Panc1 (cell line): Measurements from ENCODE around the gene ACYP2. TPM values are rescaled to one million over a fixed set of nuclear protein-coding genes. Genes with fewer than 3 reads are reported as not detected.

Experiments used
- ATAC-seq: fragments of 200-7000 bp; cut with Tn5 transposase; 2 replicates; pipeline ENCODE4 v1.9.1; 2020; ENCODE audit warnings: mild to moderate bottlenecking, moderate library complexity
- BruUV-seq: library from RNA; stranded (reverse); fragments of 400-500 nt; replicated peaks from 2 replicates; lab custom pipeline; 2021; lab: Mats Ljungman, UMichigan
- CTCF ChIA-PET: fragments of 300-600 bp; sonication (Branson Sonifier 250); formaldehyde crosslinking; loops from one replicate; lab custom pipeline; 2022; ENCODE audit warnings: antibody characterized with exemption; lab: Charles Lee
- POLR2A ChIA-PET: fragments of 300-600 bp; sonication (Branson Sonifier 250); formaldehyde crosslinking; loops from one replicate; lab custom pipeline; 2022; ENCODE audit warnings: antibody characterized with exemption; lab: Charles Lee
- DNase-seq: peaks from one replicate; pipeline ENCODE4 v3.0.0-alpha.2; 2010; ENCODE audit warnings: low read depth, low spot score
- H3K27ac ChIP-seq: 2 replicates; pipeline ENCODE4 v1.5.1; 2011; ENCODE audit warnings: mild to moderate bottlenecking, low read length, inconsistent platforms
- H3K27me3 ChIP-seq: fragments of 200-500 bp; sonication (Bioruptor generic); 2 replicates; pipeline ENCODE4 v1.6.0; 2014; ENCODE audit warnings: low read length, inconsistent platforms; ENCODE audit not compliant: control insufficient read depth, insufficient read depth
- H3K36me3 ChIP-seq: fragments of 200-500 bp; sonication (Bioruptor generic); 2 replicates; pipeline ENCODE4 v1.5.1; 2014; ENCODE audit warnings: inconsistent platforms, mild to moderate bottlenecking, low read length, moderate library complexity; ENCODE audit not compliant: control insufficient read depth, insufficient read depth
- H3K4me1 ChIP-seq: 2 replicates; pipeline ENCODE4 v1.5.1; 2011; ENCODE audit warnings: inconsistent platforms, mild to moderate bottlenecking, low read length, moderate library complexity; ENCODE audit not compliant: control insufficient read depth, insufficient read depth
- H3K4me3 ChIP-seq, 2 experiments: 2 replicates each; pipeline ENCODE4 v1.5.1; 2011 to 2012; ENCODE audit warnings: low read depth in 2 of 2, low read length in 2 of 2, mild to moderate bottlenecking in 2 of 2, inconsistent platforms in 1 of 2, moderate library complexity in 1 of 2
- H3K9me3 ChIP-seq: fragments of 200-500 bp; sonication (Bioruptor generic); 2 replicates; pipeline ENCODE4 v1.5.1; 2014; ENCODE audit warnings: low read depth, mild to moderate bottlenecking, inconsistent platforms, low read length, moderate library complexity; ENCODE audit not compliant: control insufficient read depth, insufficient read depth
- CTCF ChIP-seq: fragments of 450-650 bp; IDR thresholded peaks from 2 replicates; pipeline ENCODE4 v1.5.1; 2017; ENCODE audit warnings: mild to moderate bottlenecking
- POLR2AphosphoS5 ChIP-seq: IDR thresholded peaks from 2 replicates; pipeline ENCODE4 v1.6.1; 2012; ENCODE audit warnings: mild to moderate bottlenecking, low read depth, low read length, moderate library complexity
- SIN3A ChIP-seq: IDR thresholded peaks from 2 replicates; pipeline ENCODE4 v1.6.1; 2012; ENCODE audit warnings: low read depth, mild to moderate bottlenecking, low read length, moderate library complexity, borderline replicate concordance; ENCODE audit not compliant: insufficient read depth
- TCF7L2 ChIP-seq: IDR thresholded peaks from 2 replicates; pipeline ENCODE4 v1.6.1; 2011; ENCODE audit warnings: mild to moderate bottlenecking, low read depth, low read length, inconsistent platforms
- in situ Hi-C: cut with HindIII; loops from 2 replicates; pipeline ENCODE4 v1.10.0; 2016; ENCODE audit warnings: low sequenced_read_pairs, low pct_unique_long_range_greater_than_20kb
- intact Hi-C: fragments of 100-400 bp; cut with micrococcal nuclease; formaldehyde crosslinking; loops from one replicate; pipeline ENCODE4 v1.10.0; 2022; ENCODE audit not compliant: unreplicated experiment
- total RNA-seq: library from RNA; stranded (reverse); gene quantifications from one replicate; pipeline ENCODE4 v1.2.1, GENCODE V29; 2021; ENCODE audit not compliant: unreplicated experiment
- TF ChIP-seq, protein P1 (sequence below), 2 experiments: IDR thresholded peaks; 2 replicates each; pipeline ENCODE4 v1.6.1; 2011 to 2012; ENCODE audit warnings: low read depth in 2 of 2, control low read depth in 1 of 2, low read length in 1 of 2, mild to moderate bottlenecking in 1 of 2, moderate library complexity in 1 of 2; ENCODE audit not compliant: insufficient read depth in 1 of 2

Gene ACYP2
- total RNA-seq, 1 experiment from 2014 or later: 11.5 TPM

- Histone ChIP-seq H3K4me3 (peak overlapping the region; percentile 63 to 78), H3K36me3 (no peaks in the 10 kb centered on the region), H3K9me3 (no peaks in the 10 kb centered on the region), H3K4me1 (peaks cover 8% of the 10 kb centered on the region; the same call in 1 of the 2 replicates), H3K27ac (peak overlapping the region; percentile 75), H3K27me3 (peaks cover 5% of the 10 kb centered on the region; the same call in 1 of the 2 replicates)
- ATAC-seq (no peak), DNase-seq (no peak)
- ChIA-PET CTCF (no interaction called here), POLR2A (no interaction called here)
- TF ChIP-seq, protein P1, sequence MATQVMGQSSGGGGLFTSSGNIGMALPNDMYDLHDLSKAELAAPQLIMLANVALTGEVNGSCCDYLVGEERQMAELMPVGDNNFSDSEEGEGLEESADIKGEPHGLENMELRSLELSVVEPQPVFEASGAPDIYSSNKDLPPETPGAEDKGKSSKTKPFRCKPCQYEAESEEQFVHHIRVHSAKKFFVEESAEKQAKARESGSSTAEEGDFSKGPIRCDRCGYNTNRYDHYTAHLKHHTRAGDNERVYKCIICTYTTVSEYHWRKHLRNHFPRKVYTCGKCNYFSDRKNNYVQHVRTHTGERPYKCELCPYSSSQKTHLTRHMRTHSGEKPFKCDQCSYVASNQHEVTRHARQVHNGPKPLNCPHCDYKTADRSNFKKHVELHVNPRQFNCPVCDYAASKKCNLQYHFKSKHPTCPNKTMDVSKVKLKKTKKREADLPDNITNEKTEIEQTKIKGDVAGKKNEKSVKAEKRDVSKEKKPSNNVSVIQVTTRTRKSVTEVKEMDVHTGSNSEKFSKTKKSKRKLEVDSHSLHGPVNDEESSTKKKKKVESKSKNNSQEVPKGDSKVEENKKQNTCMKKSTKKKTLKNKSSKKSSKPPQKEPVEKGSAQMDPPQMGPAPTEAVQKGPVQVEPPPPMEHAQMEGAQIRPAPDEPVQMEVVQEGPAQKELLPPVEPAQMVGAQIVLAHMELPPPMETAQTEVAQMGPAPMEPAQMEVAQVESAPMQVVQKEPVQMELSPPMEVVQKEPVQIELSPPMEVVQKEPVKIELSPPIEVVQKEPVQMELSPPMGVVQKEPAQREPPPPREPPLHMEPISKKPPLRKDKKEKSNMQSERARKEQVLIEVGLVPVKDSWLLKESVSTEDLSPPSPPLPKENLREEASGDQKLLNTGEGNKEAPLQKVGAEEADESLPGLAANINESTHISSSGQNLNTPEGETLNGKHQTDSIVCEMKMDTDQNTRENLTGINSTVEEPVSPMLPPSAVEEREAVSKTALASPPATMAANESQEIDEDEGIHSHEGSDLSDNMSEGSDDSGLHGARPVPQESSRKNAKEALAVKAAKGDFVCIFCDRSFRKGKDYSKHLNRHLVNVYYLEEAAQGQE (IDR thresholded peaks at IDR 0.05; ENCODE audit: insufficient read depth in 1 of 2, low read depth in 2 of 2, low read length in 1 of 2): no peak
- TF ChIP-seq CTCF (peak; percentile 10; the same call in 1 of the 2 replicates), SIN3A (no peak), TCF7L2 (no peak)
- no TSS peak for BruUV-seq
- intact Hi-C loops: no loop called here
- in situ Hi-C loops: no loop called here
These were observed 214.2 kb downstream of the ACYP2 start for GRCh38 chr2:54329482-54330161.

GRCh38 chr2:54330162-54330925 is 214.9 kb downstream of the ACYP2 start:
- TF ChIP-seq TCF7L2: peak; percentile 43; the same call in 1 of the 2 replicates
- TF ChIP-seq CTCF: no peak
- peak; percentile 55; the same call in 1 of the 2 replicates for TF ChIP-seq POLR2AphosphoS5
- TF ChIP-seq, protein P1 (IDR thresholded peaks at IDR 0.05; ENCODE audit: insufficient read depth in 1 of 2, low read depth in 2 of 2, low read length in 1 of 2): no peak
- no peak for TF ChIP-seq SIN3A
- no peaks in the 10 kb centered on the region for H3K36me3 ChIP-seq
- BruUV-seq: no TSS peak
- H3K27ac ChIP-seq: peak overlapping the region; percentile 75
- ChIA-PET POLR2A (no interaction called here), CTCF (no interaction called here)
- DNase-seq (peak; percentile 83), ATAC-seq (peak; percentile 99)
- in situ Hi-C loops: no loop called here
- no peaks in the 10 kb centered on the region for H3K9me3 ChIP-seq
- peaks cover 8% of the 10 kb centered on the region; the same call in 1 of the 2 replicates for H3K4me1 ChIP-seq
- intact Hi-C loops: no loop called here
- H3K4me3 ChIP-seq: peak overlapping the region; percentile 63 to 78
- H3K27me3 ChIP-seq: peaks cover 5% of the 10 kb centered on the region; the same call in 1 of the 2 replicates
